ENCODE data around the gene ANKRD52.

ANKRD52 gene

DNA sequence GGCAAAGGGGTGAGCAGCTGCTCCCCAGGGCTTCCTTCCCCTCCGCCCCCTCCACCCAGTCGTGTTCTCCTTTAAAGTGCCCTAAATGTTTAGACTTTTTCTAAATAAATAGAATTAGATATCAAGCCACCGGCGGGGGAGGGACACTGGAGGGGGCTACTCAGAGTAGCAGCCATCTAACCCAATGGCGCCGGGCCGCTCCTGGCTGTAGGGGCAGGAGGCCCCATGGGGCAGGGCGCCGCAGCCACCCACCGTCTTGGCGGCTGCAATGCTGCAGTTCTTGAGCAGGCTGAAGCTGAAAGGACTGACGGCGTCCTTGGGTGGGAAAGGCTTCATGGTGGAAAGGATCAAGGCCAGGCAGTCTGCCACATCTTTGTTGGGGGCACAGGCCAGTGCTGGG, 15.2 kb downstream of the ANKRD52 start:
- Histone ChIP-seq H3K27me3 (ENCODE audit: control insufficient read depth, insufficient read depth, low read length, poor library complexity, severe bottlenecking) (no peaks in the 10 kb centered on the region), H3K4me3 (ENCODE audit: insufficient read depth, low read depth, low read length) (no peak overlapping the region), H3K9me3 (ENCODE audit: control insufficient read depth, low read length) (no peaks in the 10 kb centered on the region), H3K36me3 (ENCODE audit: control insufficient read depth, insufficient read depth, low read length) (peaks cover 58% of the 10 kb centered on the region), H3K27ac (ENCODE audit: insufficient read depth, low read depth, low read length, poor library complexity, severe bottlenecking) (no peak overlapping the region), H3K4me1 (ENCODE audit: control insufficient read depth, insufficient read depth, low read length) (no peaks in the 10 kb centered on the region)
- WGBS, 2 experiments, result 97% methylated on average over 12 of the region's 13 CpGs

DNA sequence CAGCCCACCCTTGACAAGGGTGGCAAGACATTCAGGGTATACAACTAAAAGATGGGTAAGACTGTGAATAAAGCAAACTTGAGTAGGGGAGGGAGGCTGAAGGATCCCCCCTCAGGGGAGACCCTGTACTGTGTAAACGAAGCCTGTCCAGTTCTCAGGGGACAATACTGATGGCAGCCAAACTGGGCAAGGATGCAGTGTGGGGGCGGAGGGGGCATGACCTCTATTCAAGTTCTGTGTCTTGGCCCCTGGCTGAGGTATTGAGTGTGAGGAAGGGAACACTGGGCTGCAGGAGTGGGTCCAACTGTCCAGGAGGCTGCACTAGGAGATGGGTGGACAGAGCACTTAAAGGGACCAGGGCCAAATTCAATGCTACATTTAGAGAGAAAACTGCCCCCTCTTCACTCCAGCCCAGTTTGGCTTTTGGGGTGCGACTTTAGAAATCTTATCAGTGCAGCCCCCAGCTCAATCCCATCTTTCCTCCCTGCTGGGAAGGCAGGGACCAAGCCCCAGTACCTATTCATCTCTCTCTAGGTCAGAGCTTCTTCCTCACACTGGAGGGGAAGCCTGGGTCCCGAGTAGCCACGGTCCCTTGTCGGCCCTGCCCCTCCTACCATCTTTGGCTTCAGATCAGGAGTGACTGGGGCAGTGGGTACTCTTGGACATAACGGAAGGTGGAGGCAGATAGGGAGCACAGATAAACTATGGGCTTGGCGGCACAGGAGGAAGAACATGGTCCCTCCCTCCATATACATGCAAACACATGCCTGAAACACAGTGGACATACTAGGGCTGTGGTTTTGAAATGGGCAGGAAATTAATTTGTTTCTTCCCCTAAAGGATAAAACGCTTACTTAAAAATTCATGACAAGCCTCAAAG, 16.5 kb downstream of the ANKRD52 start:
- H3K4me3 ChIP-seq (ENCODE audit: insufficient read depth, low read depth, low read length), result no peak overlapping the region
- H3K27me3 ChIP-seq (ENCODE audit: control insufficient read depth, insufficient read depth, low read length, poor library complexity, severe bottlenecking), result no peaks in the 10 kb centered on the region
- no peaks in the 10 kb centered on the region for H3K9me3 ChIP-seq (ENCODE audit: control insufficient read depth, low read length)
- H3K4me1 ChIP-seq (ENCODE audit: control insufficient read depth, insufficient read depth, low read length), result no peaks in the 10 kb centered on the region
- H3K27ac ChIP-seq (ENCODE audit: insufficient read depth, low read depth, low read length, poor library complexity, severe bottlenecking), result no peak overlapping the region
- peaks cover 47% of the 10 kb centered on the region for H3K36me3 ChIP-seq (ENCODE audit: control insufficient read depth, insufficient read depth, low read length)
- WGBS, 2 experiments, result 92 to 95% methylated on average over 8 to 9 of the region's 9 CpGs

DNA sequence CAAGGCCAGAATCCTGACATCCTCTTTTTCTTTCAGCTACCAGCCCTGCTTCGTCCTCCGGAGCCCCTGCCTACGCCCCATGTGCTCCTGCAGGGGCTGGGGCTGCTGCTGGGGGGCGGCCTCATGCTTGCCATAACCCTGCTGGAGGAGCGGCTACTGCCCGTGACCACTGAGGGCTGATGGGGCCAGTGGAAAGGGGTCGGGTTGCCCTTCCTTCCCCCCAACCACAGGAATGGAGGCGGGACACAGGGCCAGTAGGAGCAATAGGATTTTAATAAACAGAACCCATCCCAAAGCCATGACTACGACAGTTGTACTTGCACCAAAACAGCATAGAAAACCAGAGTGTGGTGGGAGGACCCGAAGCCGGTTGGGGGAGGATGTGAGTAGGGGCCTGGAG, 20.6 kb downstream of the ANKRD52 start:
- no peak overlapping the region for H3K27ac ChIP-seq (ENCODE audit: insufficient read depth, low read depth, low read length, poor library complexity, severe bottlenecking)
- no peaks in the 10 kb centered on the region for H3K27me3 ChIP-seq (ENCODE audit: control insufficient read depth, insufficient read depth, low read length, poor library complexity, severe bottlenecking)
- no peaks in the 10 kb centered on the region for H3K9me3 ChIP-seq (ENCODE audit: control insufficient read depth, low read length)
- H3K36me3 ChIP-seq (ENCODE audit: control insufficient read depth, insufficient read depth, low read length), result peaks cover 12% of the 10 kb centered on the region
- H3K4me3 ChIP-seq (ENCODE audit: insufficient read depth, low read depth, low read length), result no peak overlapping the region
- no peaks in the 10 kb centered on the region for H3K4me1 ChIP-seq (ENCODE audit: control insufficient read depth, insufficient read depth, low read length)
- 83 to 85% methylated on average over 11 of the region's 11 CpGs for WGBS, 2 experiments

DNA sequence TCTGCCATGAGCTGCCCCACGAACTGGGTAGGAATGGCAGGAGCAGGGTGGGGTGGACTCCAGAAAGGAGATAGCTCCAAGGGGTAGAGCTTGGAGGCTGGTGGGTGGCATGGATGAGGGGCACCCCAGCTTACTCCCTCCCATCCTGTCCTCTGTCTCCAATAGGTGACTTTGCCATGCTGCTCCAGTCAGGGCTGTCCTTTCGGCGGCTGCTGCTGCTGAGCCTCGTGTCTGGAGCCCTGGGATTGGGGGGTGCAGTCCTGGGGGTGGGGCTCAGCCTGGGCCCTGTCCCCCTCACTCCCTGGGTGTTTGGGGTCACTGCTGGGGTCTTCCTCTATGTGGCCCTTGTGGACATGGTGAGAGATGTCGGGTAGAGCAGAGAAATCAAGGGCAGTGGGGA, 21.2 kb downstream of the ANKRD52 start:
- H3K27ac ChIP-seq (ENCODE audit: insufficient read depth, low read depth, low read length, poor library complexity, severe bottlenecking), result no peak overlapping the region
- H3K27me3 ChIP-seq (ENCODE audit: control insufficient read depth, insufficient read depth, low read length, poor library complexity, severe bottlenecking), result no peaks in the 10 kb centered on the region
- WGBS, 2 experiments, result 94 to 97% methylated on average over 5 of the region's 5 CpGs
- no peaks in the 10 kb centered on the region for H3K4me1 ChIP-seq (ENCODE audit: control insufficient read depth, insufficient read depth, low read length)
- H3K36me3 ChIP-seq (ENCODE audit: control insufficient read depth, insufficient read depth, low read length), result peaks cover 6% of the 10 kb centered on the region
- no peaks in the 10 kb centered on the region for H3K9me3 ChIP-seq (ENCODE audit: control insufficient read depth, low read length)
- no peak overlapping the region for H3K4me3 ChIP-seq (ENCODE audit: insufficient read depth, low read depth, low read length)

DNA sequence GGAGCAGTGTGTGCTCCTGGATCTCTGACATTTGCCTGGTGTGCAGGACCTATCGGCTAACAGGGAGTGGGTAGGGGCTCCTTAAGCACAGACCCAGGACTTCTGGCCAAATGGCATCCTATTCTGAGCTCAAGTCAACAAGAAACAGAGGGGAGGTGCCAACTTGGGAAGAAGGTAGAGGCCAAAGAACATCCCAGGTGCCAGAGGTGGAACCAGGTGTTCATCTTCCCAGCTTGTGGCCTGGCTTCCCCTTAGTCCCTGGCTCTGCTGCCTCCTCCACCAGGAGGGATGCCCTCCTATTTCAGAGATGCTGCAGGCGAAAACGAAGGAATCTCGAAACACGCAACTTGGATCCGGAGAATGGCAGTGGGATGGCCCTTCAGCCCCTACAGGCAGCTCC, 22.1 kb downstream of the ANKRD52 start:
- WGBS, 2 experiments, result 96% methylated on average over 6 of the region's 6 CpGs
- no peaks in the 10 kb centered on the region for H3K36me3 ChIP-seq (ENCODE audit: control insufficient read depth, insufficient read depth, low read length)
- H3K9me3 ChIP-seq (ENCODE audit: control insufficient read depth, low read length), result no peaks in the 10 kb centered on the region
- H3K27me3 ChIP-seq (ENCODE audit: control insufficient read depth, insufficient read depth, low read length, poor library complexity, severe bottlenecking), result no peaks in the 10 kb centered on the region
- no peaks in the 10 kb centered on the region for H3K4me1 ChIP-seq (ENCODE audit: control insufficient read depth, insufficient read depth, low read length)
- no peak overlapping the region for H3K27ac ChIP-seq (ENCODE audit: insufficient read depth, low read depth, low read length, poor library complexity, severe bottlenecking)
- no peak overlapping the region for H3K4me3 ChIP-seq (ENCODE audit: insufficient read depth, low read depth, low read length)

DNA sequence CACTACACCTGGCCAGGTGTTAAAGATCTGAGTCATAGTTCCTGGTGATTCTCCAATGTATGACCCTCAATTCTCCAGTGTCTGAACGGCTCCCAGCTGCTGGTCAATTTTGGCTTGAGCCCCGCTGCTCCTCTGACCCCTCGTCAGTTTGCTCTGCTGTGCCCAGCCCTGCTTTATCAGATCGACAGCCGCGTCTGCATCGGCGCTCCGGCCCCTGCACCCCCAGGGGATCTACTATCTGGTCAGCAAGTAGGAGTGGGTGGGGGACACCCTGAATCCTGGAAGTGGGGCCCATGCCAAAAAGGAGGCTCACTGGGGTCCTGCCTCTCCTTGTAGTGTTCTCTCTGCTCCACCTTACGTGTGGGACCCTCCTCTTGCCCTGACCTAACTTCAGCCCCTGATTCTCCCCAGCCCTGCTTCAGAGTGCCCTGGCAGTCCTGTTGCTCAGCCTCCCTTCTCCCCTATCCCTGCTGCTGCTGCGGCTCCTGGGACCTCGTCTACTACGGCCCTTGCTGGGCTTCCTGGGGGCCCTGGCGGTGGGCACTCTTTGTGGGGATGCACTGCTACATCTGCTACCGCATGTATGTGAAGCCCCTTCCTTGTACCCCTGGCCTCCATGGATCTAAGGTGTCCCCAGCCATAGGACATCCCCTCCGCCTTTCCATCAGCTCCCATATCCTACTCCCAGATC, 23.3 kb downstream of the ANKRD52 start:
- Histone ChIP-seq H3K27me3 (ENCODE audit: control insufficient read depth, insufficient read depth, low read length, poor library complexity, severe bottlenecking) (no peaks in the 10 kb centered on the region), H3K36me3 (ENCODE audit: control insufficient read depth, insufficient read depth, low read length) (no peaks in the 10 kb centered on the region), H3K4me1 (ENCODE audit: control insufficient read depth, insufficient read depth, low read length) (no peaks in the 10 kb centered on the region), H3K27ac (ENCODE audit: insufficient read depth, low read depth, low read length, poor library complexity, severe bottlenecking) (no peak overlapping the region), H3K4me3 (ENCODE audit: insufficient read depth, low read depth, low read length) (no peak overlapping the region), H3K9me3 (ENCODE audit: control insufficient read depth, low read length) (no peaks in the 10 kb centered on the region)
- WGBS, 2 experiments, result 91 to 92% methylated on average over 16 of the region's 16 CpGs

DNA sequence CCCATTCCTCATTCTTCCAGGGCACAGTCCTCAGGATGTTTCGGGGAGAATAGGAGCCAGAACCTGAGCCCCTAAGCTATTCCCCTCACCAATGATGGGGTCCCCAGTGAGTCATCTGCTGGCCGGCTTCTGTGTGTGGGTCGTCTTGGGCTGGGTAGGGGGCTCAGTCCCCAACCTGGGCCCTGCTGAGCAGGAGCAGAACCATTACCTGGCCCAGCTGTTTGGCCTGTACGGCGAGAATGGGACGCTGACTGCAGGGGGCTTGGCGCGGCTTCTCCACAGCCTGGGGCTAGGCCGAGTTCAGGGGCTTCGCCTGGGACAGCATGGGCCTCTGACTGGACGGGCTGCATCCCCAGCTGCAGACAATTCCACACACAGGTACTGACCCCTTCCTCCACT, 27.0 kb downstream of the ANKRD52 start:
- Histone ChIP-seq H3K27ac (ENCODE audit: insufficient read depth, low read depth, low read length, poor library complexity, severe bottlenecking) (no peak overlapping the region), H3K9me3 (ENCODE audit: control insufficient read depth, low read length) (no peaks in the 10 kb centered on the region), H3K27me3 (ENCODE audit: control insufficient read depth, insufficient read depth, low read length, poor library complexity, severe bottlenecking) (no peaks in the 10 kb centered on the region), H3K4me3 (ENCODE audit: insufficient read depth, low read depth, low read length) (no peak overlapping the region), H3K4me1 (ENCODE audit: control insufficient read depth, insufficient read depth, low read length) (no peaks in the 10 kb centered on the region), H3K36me3 (ENCODE audit: control insufficient read depth, insufficient read depth, low read length) (no peaks in the 10 kb centered on the region)
- WGBS, 2 experiments, result 92 to 93% methylated on average over 11 of the region's 11 CpGs

DNA sequence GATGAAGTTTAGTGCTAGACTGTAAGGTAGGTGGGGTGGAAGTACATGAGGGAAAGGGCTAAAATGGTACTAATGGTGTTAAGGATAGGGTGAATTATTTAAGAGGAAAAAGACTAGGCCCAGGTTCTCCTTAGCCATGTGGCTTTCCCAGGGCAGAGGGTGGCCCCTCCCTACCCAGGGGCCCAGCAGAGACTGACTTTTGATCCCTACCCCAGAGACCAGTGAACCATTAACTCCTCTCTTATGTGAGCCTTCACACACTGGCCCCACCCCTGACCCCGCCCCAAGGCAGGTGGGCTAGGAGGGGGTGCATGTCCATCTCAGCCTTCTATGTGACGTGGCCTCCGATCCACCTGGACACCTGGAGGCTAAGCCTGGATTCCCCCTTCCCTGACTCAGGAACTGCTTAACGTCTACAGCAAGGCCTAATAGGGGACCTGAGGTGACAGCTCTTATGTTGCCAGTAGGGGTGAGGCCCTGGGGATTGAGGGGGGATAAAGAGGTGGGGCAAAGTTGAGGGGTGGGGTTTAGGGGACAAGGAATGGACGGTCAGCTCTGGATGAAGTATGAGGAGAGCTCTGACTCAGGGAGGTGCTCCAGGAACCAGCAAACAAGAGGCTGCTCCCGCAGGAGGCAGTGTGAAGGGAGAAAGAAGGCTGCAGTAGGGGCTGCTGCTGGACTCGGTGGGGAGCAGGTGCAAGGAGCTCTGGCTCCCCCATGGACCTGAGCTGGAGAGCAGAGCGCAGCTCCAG, 27.6 kb downstream of the ANKRD52 start:
- H3K27ac ChIP-seq (ENCODE audit: insufficient read depth, low read depth, low read length, poor library complexity, severe bottlenecking), result no peak overlapping the region
- WGBS, 2 experiments, result 71 to 76% methylated on average over 8 of the region's 8 CpGs
- no peak overlapping the region for H3K4me3 ChIP-seq (ENCODE audit: insufficient read depth, low read depth, low read length)
- no peaks in the 10 kb centered on the region for H3K36me3 ChIP-seq (ENCODE audit: control insufficient read depth, insufficient read depth, low read length)
- H3K4me1 ChIP-seq (ENCODE audit: control insufficient read depth, insufficient read depth, low read length), result no peaks in the 10 kb centered on the region
- H3K9me3 ChIP-seq (ENCODE audit: control insufficient read depth, low read length), result no peaks in the 10 kb centered on the region
- H3K27me3 ChIP-seq (ENCODE audit: control insufficient read depth, insufficient read depth, low read length, poor library complexity, severe bottlenecking), result no peaks in the 10 kb centered on the region

DNA sequence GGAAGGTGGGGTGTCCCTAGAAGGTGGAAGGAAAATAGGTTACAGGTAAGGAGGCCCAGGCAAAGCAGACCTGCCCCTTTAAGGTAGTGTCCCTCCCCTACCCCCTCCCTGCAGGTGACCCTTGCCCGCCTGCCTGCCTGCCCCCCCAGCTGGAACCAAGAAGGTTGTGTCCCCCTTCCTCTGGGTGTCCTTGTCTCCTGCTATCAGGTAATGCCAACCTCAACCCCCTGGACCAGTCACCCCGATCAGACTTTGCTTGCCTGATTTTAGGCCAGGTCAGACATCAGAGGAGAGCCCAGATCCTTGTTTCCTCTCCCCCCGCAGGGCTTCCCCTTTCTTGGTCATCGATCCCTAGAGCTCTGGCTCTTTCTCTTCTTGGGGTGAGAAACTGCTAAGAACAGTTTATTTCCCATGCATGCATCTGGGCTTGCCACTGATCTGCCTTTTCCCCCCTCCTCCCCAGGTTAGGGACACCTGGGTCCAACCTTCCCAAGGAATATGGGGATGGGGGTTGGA, 28.2 kb downstream of the ANKRD52 start, which contains the start of gene SLC39A5:
Gene SLC39A5 (plus strand): TSS at position 136 of the 516 bp plus-strand sequence. CDS start 1,224 bp downstream, outside the sequence.
- H3K4me3 ChIP-seq (ENCODE audit: insufficient read depth, low read depth, low read length), result no peak within 1 kb of the TSS
- no peaks in the 10 kb centered on the region for H3K4me1 ChIP-seq (ENCODE audit: control insufficient read depth, insufficient read depth, low read length)
- WGBS, 2 experiments, result 84 to 86% methylated on average over 4 of the region's 4 CpGs
- H3K27me3 ChIP-seq (ENCODE audit: control insufficient read depth, insufficient read depth, low read length, poor library complexity, severe bottlenecking), result no peaks in the 10 kb centered on the region
- H3K27ac ChIP-seq (ENCODE audit: insufficient read depth, low read depth, low read length, poor library complexity, severe bottlenecking), result no peak within 1 kb of the TSS
- no peaks in the 10 kb centered on the region for H3K36me3 ChIP-seq (ENCODE audit: control insufficient read depth, insufficient read depth, low read length)
- H3K9me3 ChIP-seq (ENCODE audit: control insufficient read depth, low read length), result no peaks in the 10 kb centered on the region

DNA sequence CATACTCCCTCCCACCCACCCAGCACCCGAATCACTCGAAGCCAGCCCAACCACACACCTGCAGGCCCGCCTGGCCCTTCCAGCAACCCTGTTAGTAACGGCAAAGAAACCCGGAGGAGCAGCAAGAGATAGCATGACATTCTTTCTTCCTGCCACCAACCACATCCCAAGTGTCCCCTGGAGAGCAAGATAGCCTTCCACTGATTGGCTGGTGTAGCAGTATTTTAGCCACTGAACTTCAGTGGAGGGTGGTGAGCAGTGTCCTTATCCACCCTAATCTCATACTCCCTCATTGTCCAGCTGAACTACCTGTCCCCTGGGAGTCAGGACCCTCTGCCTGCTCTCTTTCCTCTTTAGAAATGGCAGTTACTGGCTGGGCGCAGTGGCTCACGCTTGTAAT, 29.1 kb downstream of the ANKRD52 start:
- Histone ChIP-seq H3K4me1 (ENCODE audit: control insufficient read depth, insufficient read depth, low read length) (no peaks in the 10 kb centered on the region), H3K9me3 (ENCODE audit: control insufficient read depth, low read length) (no peaks in the 10 kb centered on the region), H3K27ac (ENCODE audit: insufficient read depth, low read depth, low read length, poor library complexity, severe bottlenecking) (no peak overlapping the region), H3K36me3 (ENCODE audit: control insufficient read depth, insufficient read depth, low read length) (no peaks in the 10 kb centered on the region), H3K4me3 (ENCODE audit: insufficient read depth, low read depth, low read length) (no peak overlapping the region), H3K27me3 (ENCODE audit: control insufficient read depth, insufficient read depth, low read length, poor library complexity, severe bottlenecking) (no peaks in the 10 kb centered on the region)
- WGBS, 2 experiments, result 94 to 96% methylated on average over 7 of the region's 7 CpGs

All from ectodermal cell (in vitro differentiated cells).